A673 (cell line): ENCODE data around the gene ZNF516. TPM values are rescaled to one million over a fixed set of nuclear protein-coding genes. Genes with fewer than 3 reads are reported as not detected.
A peak's percentile ranks its signal among the peaks of the same experiment; 100 is the strongest.

ENCODE experiments used
- BruUV-seq: library from RNA; stranded (reverse); fragments of 400-500 nt; replicated peaks from 2 replicates; lab custom pipeline; 2021; lab: Mats Ljungman, UMichigan
- CTCF ChIA-PET: fragments of 300-600 bp; sonication (Branson Sonifier 250); formaldehyde crosslinking; loops from one replicate; lab custom pipeline; 2022; ENCODE audit warnings: antibody characterized with exemption; lab: Charles Lee
- POLR2A ChIA-PET: fragments of 300-600 bp; sonication (Branson Sonifier 250); formaldehyde crosslinking; loops from one replicate; lab custom pipeline; 2022; ENCODE audit warnings: antibody characterized with exemption; ENCODE audit not compliant: low non-redundant PET; lab: Charles Lee
- DNase-seq: peaks from one replicate; pipeline ENCODE4 v3.0.0-alpha.2; 2015; ENCODE audit warnings: low spot score
- H3K27ac ChIP-seq: fragments of 200-600 bp; sonication (generic); 2 replicates; pipeline ENCODE4 v1.5.1; 2016; ENCODE audit warnings: mixed run types, low read depth, mild to moderate bottlenecking, mixed read lengths, antibody characterized with exemption, low read length; ENCODE audit not compliant: poor library complexity, severe bottlenecking
- H3K27me3 ChIP-seq: fragments of 200-600 bp; sonication (generic); replicated peaks from 2 replicates; pipeline ENCODE4 v1.6.1; 2017; ENCODE audit warnings: mixed run types, low read depth, mild to moderate bottlenecking, mixed read lengths, antibody characterized with exemption, low read length; ENCODE audit not compliant: insufficient read depth, poor library complexity
- H3K36me3 ChIP-seq: fragments of 200-600 bp; sonication (generic); 2 replicates; pipeline ENCODE4 v1.6.1; 2016; ENCODE audit warnings: mixed run types, mild to moderate bottlenecking, mixed read lengths, antibody characterized with exemption, low read length; ENCODE audit not compliant: insufficient read depth, poor library complexity, severe bottlenecking
- H3K4me1 ChIP-seq: fragments of 200-600 bp; sonication (generic); 2 replicates; pipeline ENCODE4 v1.6.1; 2017; ENCODE audit warnings: mixed run types, mild to moderate bottlenecking, mixed read lengths, antibody characterized with exemption, low read length; ENCODE audit not compliant: insufficient read depth, poor library complexity, severe bottlenecking
- H3K4me3 ChIP-seq: fragments of 200-600 bp; sonication (generic); 2 replicates; pipeline ENCODE4 v1.5.1; 2016; ENCODE audit warnings: low read depth, mixed run types, mild to moderate bottlenecking, mixed read lengths, low read length; ENCODE audit not compliant: poor library complexity, severe bottlenecking
- H3K9me3 ChIP-seq: fragments of 200-600 bp; sonication (generic); 2 replicates; pipeline ENCODE4 v1.6.1; 2016; ENCODE audit warnings: mixed run types, low read depth, mild to moderate bottlenecking, mixed read lengths, antibody characterized with exemption, low read length; ENCODE audit not compliant: poor library complexity, severe bottlenecking
- CTCF ChIP-seq: fragments of 300-800, 200-600 bp; sonication (generic); conservative IDR thresholded peaks from 2 replicates; pipeline ENCODE4 v1.5.1; 2017; ENCODE audit warnings: low read depth, mild to moderate bottlenecking, antibody characterized with exemption, low read length, moderate library complexity, mixed read lengths
- EZH2 ChIP-seq: fragments of 200-600 bp; sonication (generic); IDR thresholded peaks from 2 replicates; pipeline ENCODE4 v1.6.1; 2017; ENCODE audit warnings: borderline replicate concordance, low read depth, mild to moderate bottlenecking, mixed read lengths, antibody characterized with exemption, low read length; ENCODE audit not compliant: poor library complexity, severe bottlenecking
- intact Hi-C: fragments of 100-400 bp; cut with micrococcal nuclease; formaldehyde crosslinking; loops from one replicate; pipeline ENCODE4 v1.10.0; 2022; ENCODE audit not compliant: unreplicated experiment
- total RNA-seq: library from RNA; stranded (reverse); gene quantifications from 2 replicates; pipeline ENCODE4 v1.2.3, GENCODE V29; 2021

The ZNF516 gene
- total RNA-seq, 1 experiment from 2014 or later, result 32.3 TPM

GRCh38 chr18:76350134-76351025 lies 144.7 kb downstream of the ZNF516 start:
- DNase-seq, result no peak
- no peaks in the 10 kb centered on the region for H3K9me3 ChIP-seq
- BruUV-seq, result no TSS peak
- H3K36me3 ChIP-seq, result no peaks in the 10 kb centered on the region
- ChIA-PET CTCF (no interaction called here), POLR2A (no interaction called here)
- H3K4me3 ChIP-seq, result no peak overlapping the region
- no peak for TF ChIP-seq EZH2
- no peak for TF ChIP-seq CTCF
- H3K4me1 ChIP-seq, result peaks cover 14% of the 10 kb centered on the region
- H3K27ac ChIP-seq, result no peak overlapping the region
- no peaks in the 10 kb centered on the region for H3K27me3 ChIP-seq
- intact Hi-C loops, result no loop called here

GRCh38 chr18:76349067-76349715 lies 145.9 kb downstream of the ZNF516 start:
- H3K4me1 ChIP-seq, result peaks cover 14% of the 10 kb centered on the region
- H3K27me3 ChIP-seq, result no peaks in the 10 kb centered on the region
- no peak overlapping the region for H3K27ac ChIP-seq
- POLR2A ChIA-PET, result no interaction called here
- no peak overlapping the region for H3K4me3 ChIP-seq
- TF ChIP-seq EZH2 (no peak), CTCF (peak; percentile 91)
- H3K36me3 ChIP-seq, result no peaks in the 10 kb centered on the region
- CTCF ChIA-PET, result interaction anchor here (0.6 kb wide), 1 partner anchor 72 kb away, joined by 3 read pairs; no protein-coding TSS in a partner anchor
- no TSS peak for BruUV-seq
- no peaks in the 10 kb centered on the region for H3K9me3 ChIP-seq
- intact Hi-C loops, result loop anchor here (5.0 to 10.0 kb wide), 3 partner anchors 92 to 1697 kb away; no protein-coding TSS in a partner anchor
- peak; percentile 87 for DNase-seq

- intact Hi-C loops, result loop anchor here (5.0 to 10.0 kb wide), 3 partner anchors 91 to 1696 kb away; no protein-coding TSS in a partner anchor
- CTCF ChIA-PET, result interaction anchor here (0.6 kb wide), 1 partner anchor 71 kb away, joined by 3 read pairs; no protein-coding TSS in a partner anchor
- BruUV-seq, result no TSS peak
- Histone ChIP-seq H3K27ac (no peak overlapping the region), H3K4me3 (no peak overlapping the region), H3K9me3 (no peaks in the 10 kb centered on the region), H3K36me3 (no peaks in the 10 kb centered on the region), H3K4me1 (peaks cover 14% of the 10 kb centered on the region), H3K27me3 (no peaks in the 10 kb centered on the region)
- no peak for DNase-seq
- POLR2A ChIA-PET, result no interaction called here
- no peak for TF ChIP-seq EZH2
- no peak for TF ChIP-seq CTCF
These were observed 146.6 kb downstream of the ZNF516 start for GRCh38 chr18:76348267-76349066.
